Stomach smooth muscle (tissue), 2 donors: ENCODE results near the gene EZR.
"Not testable (repeated sequence)": the region's sequence is repeated elsewhere in the genome, so short reads cannot be mapped to it uniquely, and the experiment has no call there.

ENCODE experiments used
- H3K27ac ChIP-seq: one replicate; pipeline ENCODE4 v1.7.0; 2013; ENCODE audit warnings: mild to moderate bottlenecking, low read length, inconsistent platforms
- H3K27me3 ChIP-seq, 2 donors: one replicate each; pipeline ENCODE4 v1.7.0; 2013; ENCODE audit warnings: low read length in 2 of 2; ENCODE audit not compliant: insufficient read depth in 2 of 2, control insufficient read depth in 1 of 2
- H3K36me3 ChIP-seq, 2 donors: one replicate each; pipeline ENCODE4 v1.7.0; 2013; ENCODE audit warnings: low read length in 2 of 2; ENCODE audit not compliant: control insufficient read depth in 2 of 2, insufficient read depth in 2 of 2
- H3K4me1 ChIP-seq: one replicate; pipeline ENCODE4 v1.7.0; 2013; ENCODE audit warnings: low read length; ENCODE audit not compliant: control insufficient read depth, insufficient read depth
- H3K4me3 ChIP-seq, 2 donors: one replicate each; pipeline ENCODE4 v1.7.0; 2013; ENCODE audit warnings: low read length in 2 of 2
- H3K9ac ChIP-seq, 2 donors: one replicate each; pipeline ENCODE4 v1.7.0; 2013; ENCODE audit warnings: low read length in 2 of 2, mild to moderate bottlenecking in 1 of 2
- H3K9me3 ChIP-seq, 2 donors: one replicate each; pipeline ENCODE4 v1.7.0; 2013; ENCODE audit warnings: low read length in 2 of 2; ENCODE audit not compliant: control insufficient read depth in 2 of 2
- donor health status: healthy.
- donor health status: Pancreatic carcinoma.

EZR gene

GRCh38 chr6:158840465-158840864, 21.3 kb upstream of the EZR start:
- peaks cover 0 to 4% of the 10 kb centered on the region in 2 donors for H3K27me3 ChIP-seq
- no peak overlapping the region for H3K27ac ChIP-seq
- H3K4me1 ChIP-seq: no peaks in the 10 kb centered on the region
- H3K36me3 ChIP-seq: no peaks in the 10 kb centered on the region
- no peaks in the 10 kb centered on the region for H3K9me3 ChIP-seq
- no peak overlapping the region for H3K4me3 ChIP-seq
- no peak overlapping the region for H3K9ac ChIP-seq

GRCh38 chr6:158839796-158840195, 20.6 kb upstream of the EZR start:
- H3K4me1 ChIP-seq: no peaks in the 10 kb centered on the region
- no peak overlapping the region for H3K27ac ChIP-seq
- H3K27me3 ChIP-seq: peaks cover 0 to 4% of the 10 kb centered on the region in 2 donors
- no peak overlapping the region for H3K4me3 ChIP-seq
- H3K9me3 ChIP-seq: no peaks in the 10 kb centered on the region
- no peak overlapping the region for H3K9ac ChIP-seq
- H3K36me3 ChIP-seq: no peaks in the 10 kb centered on the region

- H3K27ac ChIP-seq, H3K9me3 ChIP-seq, H3K4me1 ChIP-seq, H3K36me3 ChIP-seq, H3K4me3 ChIP-seq, H3K9ac ChIP-seq, H3K27me3 ChIP-seq: not testable (repeated sequence)
Measured at GRCh38 chr6:158838790-158839189, 19.6 kb upstream of the EZR start.

GRCh38 chr6:158837684-158838625, 18.8 kb upstream of the EZR start:
- Histone ChIP-seq H3K4me3 (no peak overlapping the region), H3K9me3 (no peaks in the 10 kb centered on the region), H3K36me3 (no peaks in the 10 kb centered on the region), H3K9ac (no peak overlapping the region), H3K27ac (no peak overlapping the region), H3K27me3 (peaks cover 0 to 4% of the 10 kb centered on the region in 2 donors), H3K4me1 (no peaks in the 10 kb centered on the region)

- Histone ChIP-seq H3K9ac (no peak overlapping the region), H3K9me3 (no peaks in the 10 kb centered on the region), H3K4me3 (no peak overlapping the region), H3K4me1 (no peaks in the 10 kb centered on the region), H3K36me3 (no peaks in the 10 kb centered on the region), H3K27me3 (peaks cover 0 to 4% of the 10 kb centered on the region in 2 donors), H3K27ac (no peak overlapping the region)
Measured at GRCh38 chr6:158836625-158837311, 17.6 kb upstream of the EZR start.

GRCh38 chr6:158835616-158836221, 16.6 kb upstream of the EZR start:
- H3K27ac ChIP-seq: no peak overlapping the region
- H3K27me3 ChIP-seq: peaks cover 0 to 4% of the 10 kb centered on the region in 2 donors
- no peak overlapping the region for H3K9ac ChIP-seq
- H3K4me3 ChIP-seq: no peak overlapping the region
- no peaks in the 10 kb centered on the region for H3K9me3 ChIP-seq
- H3K4me1 ChIP-seq: no peaks in the 10 kb centered on the region
- no peaks in the 10 kb centered on the region for H3K36me3 ChIP-seq

GRCh38 chr6:158834675-158835385, 15.7 kb upstream of the EZR start:
- H3K4me3 ChIP-seq: no peak overlapping the region
- H3K36me3 ChIP-seq: no peaks in the 10 kb centered on the region
- H3K9ac ChIP-seq: no peak overlapping the region
- peaks cover 0 to 4% of the 10 kb centered on the region in 2 donors for H3K27me3 ChIP-seq
- no peak overlapping the region for H3K27ac ChIP-seq
- no peaks in the 10 kb centered on the region for H3K4me1 ChIP-seq
- H3K9me3 ChIP-seq: no peaks in the 10 kb centered on the region

GRCh38 chr6:158832807-158833206, 13.6 kb upstream of the EZR start:
- not testable (repeated sequence) for H3K9me3 ChIP-seq, H3K36me3 ChIP-seq, H3K4me1 ChIP-seq, H3K27ac ChIP-seq, H3K27me3 ChIP-seq, H3K4me3 ChIP-seq, H3K9ac ChIP-seq

GRCh38 chr6:158832026-158832425, 12.9 kb upstream of the EZR start:
- Histone ChIP-seq H3K27me3 (peaks cover 0 to 1% of the 10 kb centered on the region in 2 donors), H3K9ac (no peak overlapping the region), H3K36me3 (no peaks in the 10 kb centered on the region), H3K4me1 (no peaks in the 10 kb centered on the region), H3K4me3 (no peak overlapping the region), H3K27ac (no peak overlapping the region), H3K9me3 (no peaks in the 10 kb centered on the region)

- Histone ChIP-seq H3K36me3 (no peaks in the 10 kb centered on the region), H3K9ac (no peak overlapping the region), H3K4me3 (no peak overlapping the region), H3K9me3 (no peaks in the 10 kb centered on the region), H3K27ac (no peak overlapping the region), H3K4me1 (no peaks in the 10 kb centered on the region), H3K27me3 (no peaks in the 10 kb centered on the region)
Measured at GRCh38 chr6:158831571-158831970, 12.4 kb upstream of the EZR start.
